Memory B cell (primary cell): ENCODE results near the gene CBLC.

Source experiments
- ATAC-seq: fragments of 150-1000 bp; cut with Tn5 transposase; 2 replicates; pipeline ENCODE4 v1.10.0; 2021; ENCODE audit warnings: low read depth, mild to moderate bottlenecking, moderate library complexity
- DNase-seq, 2 donors: peaks; one replicate each; pipeline ENCODE4 v3.0.0; 2022; ENCODE audit warnings: low spot score in 2 of 2
- H3K27ac Mint-ChIP-seq: one replicate; pipeline ENCODE4 v1.8.0; 2022; ENCODE audit warnings: mild to moderate bottlenecking, moderate library complexity, mixed read lengths
- H3K27me3 Mint-ChIP-seq: one replicate; pipeline ENCODE4 v1.8.0; 2022; ENCODE audit warnings: mixed read lengths
- H3K36me3 Mint-ChIP-seq: one replicate; pipeline ENCODE4 v1.8.0; 2022; ENCODE audit warnings: mild to moderate bottlenecking, mixed read lengths
- H3K4me1 Mint-ChIP-seq: one replicate; pipeline ENCODE4 v1.8.0; 2022; ENCODE audit warnings: mixed read lengths
- H3K4me3 Mint-ChIP-seq: one replicate; pipeline ENCODE4 v1.8.0; 2022; ENCODE audit warnings: mild to moderate bottlenecking, moderate library complexity, mixed read lengths
- H3K9me3 Mint-ChIP-seq: one replicate; pipeline ENCODE4 v1.8.0; 2022; ENCODE audit warnings: mixed read lengths

Gene CBLC

GRCh38 chr19:44785993-44786392 lies 8.3 kb downstream of the CBLC start:
- H3K9me3 Mint-ChIP-seq: no peaks in the 10 kb centered on the region
- no peak overlapping the region for H3K27ac Mint-ChIP-seq
- H3K4me1 Mint-ChIP-seq: peaks cover 4% of the 10 kb centered on the region
- DNase-seq (no peak), ATAC-seq (no peak)
- H3K4me3 Mint-ChIP-seq: no peak overlapping the region
- no peaks in the 10 kb centered on the region for H3K36me3 Mint-ChIP-seq
- peaks cover 9% of the 10 kb centered on the region for H3K27me3 Mint-ChIP-seq

- Mint-ChIP-seq H3K27me3 (peaks cover 13% of the 10 kb centered on the region), H3K9me3 (no peaks in the 10 kb centered on the region), H3K4me1 (peaks cover 4% of the 10 kb centered on the region), H3K4me3 (no peak overlapping the region), H3K36me3 (no peaks in the 10 kb centered on the region), H3K27ac (no peak overlapping the region)
- ATAC-seq: no peak
- DNase-seq: no peak
These were observed 11.3 kb downstream of the CBLC start for GRCh38 chr19:44788971-44789370.

DNA sequence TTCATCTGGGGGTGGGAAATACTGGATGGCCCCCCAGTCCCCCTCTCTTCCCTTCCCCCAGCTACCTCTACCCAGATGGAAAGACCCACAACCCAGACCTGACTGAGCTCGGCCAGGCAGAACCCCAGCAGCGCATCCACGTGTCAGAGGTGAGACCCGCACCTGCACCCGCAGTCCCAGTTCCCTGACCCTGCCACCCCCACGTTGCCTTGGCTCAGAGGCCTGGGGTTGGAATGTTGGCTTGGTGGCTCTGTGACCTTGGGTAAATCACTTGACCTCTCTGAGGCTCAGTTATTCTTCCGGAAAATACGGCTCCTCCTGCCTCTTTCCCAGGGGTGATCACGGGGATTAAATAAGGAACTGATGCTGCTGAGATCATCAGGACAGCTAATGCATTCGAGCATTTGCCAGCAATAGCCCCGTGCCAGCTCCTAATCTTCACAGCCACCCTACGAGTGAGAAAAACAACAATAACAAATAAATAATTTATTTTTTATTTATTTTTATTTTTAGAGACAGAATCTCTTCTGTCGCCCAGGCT lies 12.3 kb downstream of the CBLC start:
- Mint-ChIP-seq H3K9me3 (no peaks in the 10 kb centered on the region), H3K27me3 (peaks cover 13% of the 10 kb centered on the region), H3K4me3 (no peak overlapping the region), H3K4me1 (no peaks in the 10 kb centered on the region), H3K27ac (no peak overlapping the region), H3K36me3 (no peaks in the 10 kb centered on the region)
- DNase-seq (no peak), ATAC-seq (no peak)

- H3K27ac Mint-ChIP-seq: no peak overlapping the region
- DNase-seq (no peak), ATAC-seq (peak; percentile 83)
- H3K36me3 Mint-ChIP-seq: no peaks in the 10 kb centered on the region
- H3K9me3 Mint-ChIP-seq: no peaks in the 10 kb centered on the region
- peaks cover 3% of the 10 kb centered on the region for H3K4me1 Mint-ChIP-seq
- H3K27me3 Mint-ChIP-seq: peaks cover 16% of the 10 kb centered on the region
- H3K4me3 Mint-ChIP-seq: no peak overlapping the region
These were observed 14.6 kb downstream of the CBLC start for GRCh38 chr19:44792281-44792680.

- no peaks in the 10 kb centered on the region for H3K36me3 Mint-ChIP-seq
- H3K9me3 Mint-ChIP-seq: no peaks in the 10 kb centered on the region
- ATAC-seq (no peak), DNase-seq (no peak)
- H3K4me1 Mint-ChIP-seq: peaks cover 3% of the 10 kb centered on the region
- no peak overlapping the region for H3K4me3 Mint-ChIP-seq
- H3K27me3 Mint-ChIP-seq: peaks cover 21% of the 10 kb centered on the region
- H3K27ac Mint-ChIP-seq: no peak overlapping the region
These were observed 16.9 kb downstream of the CBLC start for GRCh38 chr19:44794610-44795009.

DNA sequence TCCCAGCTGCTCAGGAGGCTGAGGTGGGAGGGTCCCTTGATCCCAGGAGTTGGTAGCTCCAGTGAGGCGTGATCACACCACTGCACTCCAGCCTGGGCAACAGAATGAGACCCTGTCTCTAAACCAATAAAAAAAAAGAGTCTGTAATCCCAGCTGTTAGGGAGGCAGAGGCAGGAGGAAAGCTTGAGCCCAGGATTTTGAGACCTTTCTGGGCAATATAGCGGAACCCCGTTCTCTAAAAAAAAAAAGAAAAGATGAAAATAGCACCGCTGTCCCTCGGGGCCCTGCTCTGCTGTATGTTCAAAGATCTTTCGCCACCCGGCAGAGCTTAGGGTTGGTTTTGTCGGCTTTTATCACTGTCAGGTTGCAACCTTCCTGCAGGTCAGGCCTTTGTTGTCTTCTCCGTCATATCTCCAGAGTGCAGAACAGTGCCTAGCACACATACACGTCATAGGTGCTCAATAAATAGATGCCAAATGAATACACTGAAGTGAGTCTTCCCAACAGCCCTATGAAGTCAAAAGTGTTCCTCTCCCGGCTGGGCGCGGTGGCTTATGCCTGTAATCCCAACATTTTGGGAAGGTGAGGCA lies 17.8 kb downstream of the CBLC start:
- no peak overlapping the region for H3K27ac Mint-ChIP-seq
- DNase-seq (no peak), ATAC-seq (no peak)
- H3K4me1 Mint-ChIP-seq: peaks cover 6% of the 10 kb centered on the region
- peaks cover 21% of the 10 kb centered on the region for H3K27me3 Mint-ChIP-seq
- H3K4me3 Mint-ChIP-seq: no peak overlapping the region
- no peaks in the 10 kb centered on the region for H3K36me3 Mint-ChIP-seq
- no peaks in the 10 kb centered on the region for H3K9me3 Mint-ChIP-seq

- H3K27ac Mint-ChIP-seq: no peak overlapping the region
- H3K4me1 Mint-ChIP-seq: peaks cover 6% of the 10 kb centered on the region
- H3K9me3 Mint-ChIP-seq: no peaks in the 10 kb centered on the region
- DNase-seq (no peak), ATAC-seq (no peak)
- no peak overlapping the region for H3K4me3 Mint-ChIP-seq
- peaks cover 21% of the 10 kb centered on the region for H3K27me3 Mint-ChIP-seq
- H3K36me3 Mint-ChIP-seq: no peaks in the 10 kb centered on the region
These were observed 19.0 kb downstream of the CBLC start for GRCh38 chr19:44796701-44797115.

DNA sequence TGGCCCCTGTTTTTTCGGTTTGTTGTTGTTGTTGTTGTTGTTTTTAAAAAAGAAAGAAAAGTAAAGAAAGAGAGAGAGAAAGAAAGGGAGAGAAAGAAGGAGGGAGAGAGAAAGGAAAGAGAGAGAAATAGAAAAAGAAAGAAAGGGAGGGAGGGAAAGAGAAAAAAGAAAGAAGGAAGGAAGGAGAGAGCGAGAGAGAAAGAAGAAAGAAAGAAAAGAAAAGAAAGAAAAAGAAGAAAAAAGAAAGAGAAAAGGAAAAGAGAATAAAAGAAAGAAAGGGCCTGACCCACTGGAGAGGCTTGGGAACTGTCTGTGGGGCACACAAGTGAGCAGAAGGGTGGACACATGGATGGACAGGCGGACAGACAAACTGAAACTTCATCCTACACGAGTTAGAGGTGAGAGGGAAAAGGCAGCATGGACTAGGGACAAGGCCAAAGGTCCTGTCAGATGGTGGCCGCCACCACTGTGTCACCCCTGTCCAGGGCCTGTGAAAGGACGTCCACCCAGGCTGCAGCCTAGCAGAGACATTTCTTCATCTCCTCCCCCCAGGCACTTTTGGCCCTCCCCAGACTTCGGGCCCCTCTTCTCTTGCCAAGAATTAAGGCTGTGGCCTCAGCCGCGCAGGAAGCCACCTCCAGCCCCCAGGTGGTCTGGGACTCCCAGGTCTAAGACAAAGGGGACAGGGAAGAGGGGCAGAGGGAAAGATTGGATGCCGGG lies 22.1 kb downstream of the CBLC start:
- Mint-ChIP-seq H3K27ac (no peak overlapping the region), H3K9me3 (peaks cover 2% of the 10 kb centered on the region), H3K36me3 (no peaks in the 10 kb centered on the region), H3K4me3 (no peak overlapping the region), H3K27me3 (peaks cover 15% of the 10 kb centered on the region), H3K4me1 (peaks cover 6% of the 10 kb centered on the region)
- ATAC-seq (no peak), DNase-seq (no peak)

GRCh38 chr19:44800461-44800860 lies 22.8 kb downstream of the CBLC start:
- no peak overlapping the region for H3K4me3 Mint-ChIP-seq
- H3K27me3 Mint-ChIP-seq: peaks cover 15% of the 10 kb centered on the region
- ATAC-seq (peak; percentile 98), DNase-seq (peak; percentile 71 to 73)
- no peaks in the 10 kb centered on the region for H3K36me3 Mint-ChIP-seq
- H3K4me1 Mint-ChIP-seq: peaks cover 6% of the 10 kb centered on the region
- H3K27ac Mint-ChIP-seq: no peak overlapping the region
- peaks cover 2% of the 10 kb centered on the region for H3K9me3 Mint-ChIP-seq

GRCh38 chr19:44803442-44804428 lies 26.0 kb downstream of the CBLC start:
- ATAC-seq (no peak), DNase-seq (no peak)
- Mint-ChIP-seq H3K27ac (no peak overlapping the region), H3K4me1 (peaks cover 8% of the 10 kb centered on the region), H3K4me3 (no peak overlapping the region), H3K27me3 (peaks cover 15% of the 10 kb centered on the region), H3K36me3 (no peaks in the 10 kb centered on the region), H3K9me3 (peaks cover 2% of the 10 kb centered on the region)

GRCh38 chr19:44806291-44806690 lies 28.6 kb downstream of the CBLC start:
- H3K9me3 Mint-ChIP-seq: peaks cover 2% of the 10 kb centered on the region
- peaks cover 5% of the 10 kb centered on the region for H3K4me1 Mint-ChIP-seq
- ATAC-seq (no peak), DNase-seq (no peak)
- H3K27ac Mint-ChIP-seq: no peak overlapping the region
- no peaks in the 10 kb centered on the region for H3K36me3 Mint-ChIP-seq
- H3K27me3 Mint-ChIP-seq: peaks cover 19% of the 10 kb centered on the region
- no peak overlapping the region for H3K4me3 Mint-ChIP-seq

GRCh38 chr19:44807162-44807561 lies 29.5 kb downstream of the CBLC start:
- Mint-ChIP-seq H3K27ac (no peak overlapping the region), H3K27me3 (peaks cover 23% of the 10 kb centered on the region), H3K4me3 (no peak overlapping the region), H3K4me1 (peaks cover 5% of the 10 kb centered on the region), H3K9me3 (peaks cover 2% of the 10 kb centered on the region), H3K36me3 (no peaks in the 10 kb centered on the region)
- ATAC-seq (no peak), DNase-seq (no peak)

DNA sequence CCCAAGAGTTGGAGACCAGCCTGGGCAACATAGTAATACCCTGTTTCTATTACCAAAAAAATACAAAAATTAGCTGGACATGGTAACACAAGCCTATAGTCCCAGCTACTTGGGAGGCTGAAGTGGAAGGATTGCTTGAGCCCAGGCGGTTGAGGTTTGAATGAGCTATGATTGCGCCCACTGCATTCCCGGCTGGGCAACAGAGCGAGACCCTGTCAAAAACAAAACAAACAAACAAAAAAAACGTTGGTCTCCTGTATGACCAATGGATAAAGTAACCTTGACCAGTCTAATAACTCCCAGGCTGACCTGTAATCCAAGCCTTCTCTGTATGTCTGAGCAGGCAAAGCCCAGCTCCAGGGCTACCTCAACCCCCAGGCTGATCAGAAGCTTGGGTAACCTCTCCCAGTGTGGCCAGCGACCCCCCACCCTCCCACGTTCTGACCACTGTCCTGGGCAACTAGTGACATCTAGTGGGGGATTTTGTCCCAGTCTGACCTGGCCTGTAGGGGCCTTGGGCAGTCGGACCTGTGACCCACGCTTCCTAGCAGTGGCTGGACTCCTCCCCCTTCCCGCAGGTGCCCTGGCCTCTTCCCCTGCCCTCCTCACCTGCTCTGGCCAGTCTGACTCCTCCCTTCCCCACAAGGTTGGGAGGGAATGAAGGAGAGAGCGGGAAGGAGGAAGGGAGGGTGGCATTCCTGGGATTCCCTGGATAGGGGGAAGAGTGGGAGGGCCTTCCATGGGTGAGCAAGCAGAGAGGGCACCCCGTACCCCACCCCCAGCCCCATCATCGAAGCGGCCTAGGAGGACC lies 30.2 kb downstream of the CBLC start:
- Mint-ChIP-seq H3K27me3 (peaks cover 18% of the 10 kb centered on the region), H3K9me3 (peaks cover 2% of the 10 kb centered on the region), H3K36me3 (no peaks in the 10 kb centered on the region), H3K4me1 (peaks cover 5% of the 10 kb centered on the region), H3K27ac (no peak overlapping the region), H3K4me3 (peak overlapping the region; percentile 25)
- ATAC-seq: no peak
- DNase-seq: no peak
